Endothelial cell of umbilical vein (primary cell): Measurements from ENCODE around the gene TLE3.

Experiments used
- CTCF ChIP-seq, 2 donors: IDR thresholded peaks; 1 replicate in 1 of 2; 2 replicates in 1 of 2; pipeline ENCODE4 v1.5.1; 2011; ENCODE audit warnings: low read length in 2 of 2, mild to moderate bottlenecking in 2 of 2, moderate library complexity in 2 of 2, control low read depth in 1 of 2, inconsistent platforms in 1 of 2, low read depth in 1 of 2; ENCODE audit not compliant: insufficient read depth in 1 of 2; ENCODE audit errors: extremely low read depth in 1 of 2
- EZH2 ChIP-seq: IDR thresholded peaks from 2 replicates; pipeline ENCODE4 v1.6.1; 2012; ENCODE audit warnings: borderline replicate concordance, low read depth, mild to moderate bottlenecking, moderate library complexity, low read length, inconsistent platforms; ENCODE audit not compliant: severe bottlenecking
- FOS ChIP-seq: IDR thresholded peaks from 2 replicates; pipeline ENCODE4 v1.6.1; 2011; ENCODE audit warnings: mild to moderate bottlenecking, low read length, moderate library complexity, borderline replicate concordance; ENCODE audit not compliant: insufficient read depth
- MAX ChIP-seq: IDR thresholded peaks from 2 replicates; pipeline ENCODE4 v1.6.1; 2011; ENCODE audit not compliant: insufficient read depth, insufficient read length
- POLR2A ChIP-seq: IDR thresholded peaks from 2 replicates; pipeline ENCODE4 v1.6.1; 2012; ENCODE audit warnings: low read depth, mild to moderate bottlenecking, control low read depth, low read length
- POLR2AphosphoS5 ChIP-seq: IDR thresholded peaks from 2 replicates; pipeline ENCODE4 v1.6.1; 2012; ENCODE audit warnings: low read depth, mild to moderate bottlenecking, control low read depth, low read length, moderate library complexity; ENCODE audit not compliant: insufficient read depth

- TF ChIP-seq CTCF (IDR thresholded peaks at IDR 0.05; ENCODE audit: extremely low read depth in 1 of 2, insufficient read depth in 1 of 2, low read depth in 1 of 2, low read length in 2 of 2) (no peak), EZH2 (no peak), MAX (no peak), POLR2A (no peak), POLR2AphosphoS5 (no peak), FOS (no peak)
These were observed 14.3 kb upstream of the TLE3 start for GRCh38 chr15:70112074-70112395.
